GM12878 (cell line): Measurements from ENCODE around the gene FTO. TPM values are rescaled to one million over a fixed set of nuclear protein-coding genes. Genes with fewer than 3 reads are reported as not detected.

Experiments
- ATAC-seq: fragments of 200-7000 bp; cut with Tn5 transposase; 3 replicates; pipeline ENCODE4 v1.9.1; 2020; ENCODE audit warnings: mild to moderate bottlenecking, moderate library complexity
- BruUV-seq: library from RNA; stranded (reverse); fragments of 400-500 nt; replicated peaks from 2 replicates; lab custom pipeline; 2021; lab: Mats Ljungman, UMichigan
- CTCF ChIA-PET: fragments of 300-600 bp; sonication (Branson Sonifier 250); formaldehyde crosslinking; extraction: SDS; loops from one replicate; lab custom pipeline; 2021; ENCODE audit warnings: inconsistent platforms; lab: Yijun Ruan, JAX
- POLR2A ChIA-PET: fragments of 350-600 bp; formaldehyde crosslinking; extraction: SDS; loops from one replicate; lab custom pipeline; 2021; ENCODE audit warnings: inconsistent platforms; lab: Charles Lee
- RAD21 ChIA-PET: fragments of 300-600 bp; sonication (Branson Sonifier 250); formaldehyde crosslinking; loops from one replicate; lab custom pipeline; 2023; ENCODE audit warnings: antibody characterized with exemption; ENCODE audit not compliant: unreplicated experiment; lab: Charles Lee
- SMC1A ChIA-PET: fragments of 300-600 bp; sonication (Branson Sonifier 250); formaldehyde crosslinking; loops from one replicate; lab custom pipeline; 2023; ENCODE audit not compliant: unreplicated experiment, uncharacterized antibody; lab: Charles Lee
- DNase-seq: peaks from one replicate; pipeline ENCODE4 v3.0.0-alpha.2; 2011; ENCODE audit warnings: low read depth, low spot score
- FAIRE-seq: peaks from 3 replicates; lab custom pipeline; 2011; peaks lifted over from hg19 to GRCh38; lab: Jason Lieb, UNC
- H2AFZ ChIP-seq: 2 replicates; pipeline ENCODE4 v1.6.0; 2011; ENCODE audit warnings: low read depth, low read length, control low read depth; ENCODE audit not compliant: control insufficient read depth
- H3K27ac ChIP-seq: 2 replicates; pipeline ENCODE4 v1.5.1; 2011; ENCODE audit warnings: control low read depth; ENCODE audit not compliant: control insufficient read depth, insufficient read depth
- H3K27me3 ChIP-seq, 2 experiments: replicated peaks in 1 of 2; 2 replicates each; pipeline versions ENCODE4 v1.6.0 to v1.6.1; 2011; ENCODE audit warnings: low read length in 1 of 2; ENCODE audit not compliant: control insufficient read depth in 2 of 2, insufficient read depth in 2 of 2
- H3K36me3 ChIP-seq, 2 experiments: 2 replicates each; pipeline ENCODE4 v1.5.1; 2011; ENCODE audit warnings: low read length in 1 of 2; ENCODE audit not compliant: control insufficient read depth in 2 of 2, insufficient read depth in 2 of 2
- H3K4me1 ChIP-seq: 2 replicates; pipeline ENCODE4 v1.6.1; 2011; ENCODE audit warnings: mild to moderate bottlenecking, low read length, moderate library complexity, mixed read lengths; ENCODE audit not compliant: control insufficient read depth, insufficient read depth
- H3K4me2 ChIP-seq: 2 replicates; pipeline ENCODE4 v1.6.0; 2011; ENCODE audit warnings: control low read depth; ENCODE audit not compliant: control insufficient read depth, insufficient read depth
- H3K4me3 ChIP-seq: fragments of 200-600 bp; sonication (generic); 2 replicates; pipeline ENCODE4 v1.5.1; 2016
- H3K79me2 ChIP-seq: 2 replicates; pipeline ENCODE4 v1.6.0; 2011; ENCODE audit warnings: low read length; ENCODE audit not compliant: control insufficient read depth, insufficient read depth
- H3K9ac ChIP-seq: 2 replicates; pipeline ENCODE4 v1.8.0; 2011; ENCODE audit warnings: low read length, control low read depth, mixed read lengths; ENCODE audit not compliant: control insufficient read depth, insufficient read depth
- H3K9me3 ChIP-seq: replicated peaks from 3 replicates; pipeline ENCODE4 v1.5.1; 2011; ENCODE audit warnings: mild to moderate bottlenecking, low read length; ENCODE audit not compliant: control insufficient read depth, insufficient read depth
- H4K20me1 ChIP-seq: 2 replicates; pipeline ENCODE4 v1.6.0; 2011; ENCODE audit not compliant: control insufficient read depth, insufficient read depth
- BMI1 ChIP-seq: fragments of 450-650 bp; IDR thresholded peaks from 2 replicates; pipeline ENCODE4 v1.6.1; 2016; ENCODE audit warnings: mild to moderate bottlenecking, moderate library complexity, borderline replicate concordance
- CBX5 ChIP-seq: sonication (generic); IDR thresholded peaks from 2 replicates; pipeline ENCODE4 v1.6.1; 2016; ENCODE audit warnings: low read depth, moderate library complexity, mild to moderate bottlenecking, inconsistent platforms
- IRF5 ChIP-seq: fragments of 450-650 bp; IDR thresholded peaks from 2 replicates; pipeline ENCODE4 v1.6.1; 2017; ENCODE audit warnings: borderline replicate concordance
- MEF2A ChIP-seq: IDR thresholded peaks from 2 replicates; pipeline ENCODE4 v1.6.1; 2011; ENCODE audit warnings: low read depth, mild to moderate bottlenecking, low read length, moderate library complexity; ENCODE audit not compliant: insufficient read depth
- NR2C1 ChIP-seq: fragments of 450-650 bp; IDR thresholded peaks from 2 replicates; pipeline ENCODE4 v1.6.1; 2017; ENCODE audit warnings: antibody characterized with exemption, mild to moderate bottlenecking, moderate library complexity
- RAD21 ChIP-seq: IDR thresholded peaks from 2 replicates; pipeline ENCODE4 v1.6.1; 2011; ENCODE audit warnings: mild to moderate bottlenecking, low read depth, low read length, moderate library complexity; ENCODE audit not compliant: insufficient read depth
- REST ChIP-seq: IDR thresholded peaks from 2 replicates; pipeline ENCODE4 v1.6.1; 2012; ENCODE audit warnings: mild to moderate bottlenecking, low read depth, low read length
- SMARCA5 ChIP-seq: fragments of 450-650 bp; IDR thresholded peaks from 2 replicates; pipeline ENCODE4 v1.6.1; 2017; ENCODE audit warnings: mild to moderate bottlenecking
- WGBS: methylation state at CpG from one replicate; pipeline ENCODE4 v1.1.6; 2016; ENCODE audit warnings: low lambda C conversion rate; ENCODE audit not compliant: insufficient replicate concordance, insufficient coverage; ENCODE audit errors: missing lambda C conversion rate; 5-methylcytosine and 5-hydroxymethylcytosine counted together
- in situ Hi-C: fragments of 300-500 bp; cut with MboI; formaldehyde crosslinking; loops from 9 replicates; pipeline ENCODE4 v1.14.3; 2018; ENCODE audit warnings: mixed read lengths
- intact Hi-C: fragments of 100-400 bp; cut with micrococcal nuclease; formaldehyde crosslinking; loops from one replicate; pipeline ENCODE4 v1.14.2; 2022; ENCODE audit not compliant: unreplicated experiment
- polyA plus RNA-seq, 11 experiments: library from polyadenylated mRNA; depleted of rRNA in 4 of 11; unstranded in 6 of 11; stranded (reverse) in 5 of 11; fragments of >200 nt; fragmentation: Nextera tagmentation in 4 of 11; fragmentation: Illumina TruSeq in 1 of 11; extraction: Ambion mirVana in 4 of 11; extraction: Trizol in 1 of 11; gene quantifications; 1 replicate in 1 of 11; 2 replicates in 10 of 11; pipeline versions ENCODE4 v1.2.1 to v1.2.3, GENCODE V29; 2011 to 2016; ENCODE audit warnings: inconsistent platforms in 2 of 11, missing spikeins in 2 of 11, low read depth in 1 of 11
- total RNA-seq, 4 experiments: library from RNA; depleted of rRNA in 3 of 4; stranded (reverse); fragments of >200 nt in 3 of 4; fragmentation: Illumina TruSeq in 1 of 4; extraction: Trizol in 1 of 4; gene quantifications; 2 replicates each; pipeline versions ENCODE4 v1.2.1 to v1.2.3, GENCODE V29; 2013 to 2021
- TF ChIP-seq, protein P1 (sequence below): fragments of 450-650 bp; IDR thresholded peaks from 2 replicates; pipeline ENCODE4 v1.6.1; 2016; ENCODE audit warnings: mild to moderate bottlenecking, moderate library complexity, borderline replicate concordance

Gene FTO
- total and polyA plus RNA-seq, 10 of the 15 experiments (the other 5 are each of a cell fraction or from before 2014, with no cell fraction given): 20.1 to 55.0 (median 47.0) TPM

DNA sequence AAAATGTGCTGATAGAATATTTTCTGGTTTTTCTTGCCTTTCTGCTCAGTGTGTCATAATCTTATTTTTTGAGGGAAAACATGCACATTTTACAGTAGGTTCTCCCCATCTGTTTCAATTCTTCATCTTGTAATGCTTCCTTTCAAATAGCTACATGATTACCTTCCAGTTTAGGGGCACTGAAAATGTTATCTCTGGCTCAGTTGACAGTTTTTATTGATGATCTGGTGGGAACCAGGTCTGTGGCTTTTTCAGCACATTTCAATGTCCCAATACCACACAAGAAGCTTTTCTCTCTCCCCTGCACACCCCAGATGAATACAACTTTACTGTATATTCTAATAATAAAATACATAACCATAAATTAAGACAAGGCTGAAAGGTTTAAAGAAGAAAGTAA is 36.5 kb downstream of the FTO start (continued):
- TF ChIP-seq NR2C1 (no peak), MEF2A (no peak), SMARCA5 (no peak), BMI1 (no peak), RAD21 (no peak), IRF5 (no peak), REST (no peak)
- TF ChIP-seq, all 136 proteins: peak for 0

DNA sequence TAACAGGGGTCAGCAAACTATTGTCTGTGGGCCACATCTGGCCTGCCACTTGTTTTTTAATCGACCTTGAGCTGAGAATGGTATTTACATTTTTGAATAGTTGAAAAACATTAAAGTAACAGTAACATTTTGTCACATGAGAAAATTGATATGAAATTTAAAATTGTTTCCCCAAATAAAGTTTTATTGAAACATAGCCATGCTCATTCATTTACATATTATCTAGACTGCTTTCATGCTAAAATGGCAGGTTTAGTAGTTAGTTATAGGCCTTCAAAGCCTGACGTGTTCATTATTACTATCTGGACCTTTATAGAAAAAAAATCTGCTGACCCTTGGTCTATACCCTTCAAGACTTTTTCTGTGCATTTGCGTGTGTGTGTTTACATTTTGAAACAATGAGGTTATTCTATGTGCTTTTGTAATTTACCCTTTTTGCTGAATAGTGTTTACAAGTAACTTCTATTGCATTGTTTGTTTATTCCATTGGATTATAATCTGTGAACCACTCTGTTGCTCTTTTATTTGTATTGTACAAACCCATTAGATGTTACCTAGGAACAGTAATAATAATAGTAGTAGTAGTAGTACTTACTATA is 37.1 kb downstream of the FTO start:
- ChIA-PET CTCF (interaction anchor here (0.7 to 1.2 kb wide), 3 partner anchors 17 to 191 kb away, joined by 3 to 4 read pairs (median 3); no protein-coding TSS in a partner anchor), POLR2A (no interaction called here), SMC1A (interaction anchor here (1.0 to 5.1 kb wide), 3 partner anchors 12 to 137 kb away, joined by 3 to 28 read pairs (median 5); no protein-coding TSS in a partner anchor), RAD21 (no interaction called here)
- H3K79me2 ChIP-seq: no peaks in the 10 kb centered on the region; the same call in 1 of the 2 replicates
- H3K4me1 ChIP-seq: peaks cover 4% of the 10 kb centered on the region
- H3K27ac ChIP-seq: no peak overlapping the region
- H3K9ac ChIP-seq: no peak overlapping the region
- no TSS peak for BruUV-seq
- in situ Hi-C loops (no loop called here), intact Hi-C loops (no loop called here)
- no peak overlapping the region for H2AFZ ChIP-seq
- H3K27me3 ChIP-seq: no peaks in the 10 kb centered on the region
- H3K4me3 ChIP-seq: no peak overlapping the region
- no peaks in the 10 kb centered on the region for H3K36me3 ChIP-seq
- no peaks in the 10 kb centered on the region for H3K9me3 ChIP-seq
- no peak for FAIRE-seq
- H4K20me1 ChIP-seq: no peaks in the 10 kb centered on the region
- no peak overlapping the region for H3K4me2 ChIP-seq
- WGBS: 97% methylated on average over 3 of the region's 3 CpGs
- no peak for ATAC-seq
- no peak for DNase-seq
- TF ChIP-seq, protein P1, sequence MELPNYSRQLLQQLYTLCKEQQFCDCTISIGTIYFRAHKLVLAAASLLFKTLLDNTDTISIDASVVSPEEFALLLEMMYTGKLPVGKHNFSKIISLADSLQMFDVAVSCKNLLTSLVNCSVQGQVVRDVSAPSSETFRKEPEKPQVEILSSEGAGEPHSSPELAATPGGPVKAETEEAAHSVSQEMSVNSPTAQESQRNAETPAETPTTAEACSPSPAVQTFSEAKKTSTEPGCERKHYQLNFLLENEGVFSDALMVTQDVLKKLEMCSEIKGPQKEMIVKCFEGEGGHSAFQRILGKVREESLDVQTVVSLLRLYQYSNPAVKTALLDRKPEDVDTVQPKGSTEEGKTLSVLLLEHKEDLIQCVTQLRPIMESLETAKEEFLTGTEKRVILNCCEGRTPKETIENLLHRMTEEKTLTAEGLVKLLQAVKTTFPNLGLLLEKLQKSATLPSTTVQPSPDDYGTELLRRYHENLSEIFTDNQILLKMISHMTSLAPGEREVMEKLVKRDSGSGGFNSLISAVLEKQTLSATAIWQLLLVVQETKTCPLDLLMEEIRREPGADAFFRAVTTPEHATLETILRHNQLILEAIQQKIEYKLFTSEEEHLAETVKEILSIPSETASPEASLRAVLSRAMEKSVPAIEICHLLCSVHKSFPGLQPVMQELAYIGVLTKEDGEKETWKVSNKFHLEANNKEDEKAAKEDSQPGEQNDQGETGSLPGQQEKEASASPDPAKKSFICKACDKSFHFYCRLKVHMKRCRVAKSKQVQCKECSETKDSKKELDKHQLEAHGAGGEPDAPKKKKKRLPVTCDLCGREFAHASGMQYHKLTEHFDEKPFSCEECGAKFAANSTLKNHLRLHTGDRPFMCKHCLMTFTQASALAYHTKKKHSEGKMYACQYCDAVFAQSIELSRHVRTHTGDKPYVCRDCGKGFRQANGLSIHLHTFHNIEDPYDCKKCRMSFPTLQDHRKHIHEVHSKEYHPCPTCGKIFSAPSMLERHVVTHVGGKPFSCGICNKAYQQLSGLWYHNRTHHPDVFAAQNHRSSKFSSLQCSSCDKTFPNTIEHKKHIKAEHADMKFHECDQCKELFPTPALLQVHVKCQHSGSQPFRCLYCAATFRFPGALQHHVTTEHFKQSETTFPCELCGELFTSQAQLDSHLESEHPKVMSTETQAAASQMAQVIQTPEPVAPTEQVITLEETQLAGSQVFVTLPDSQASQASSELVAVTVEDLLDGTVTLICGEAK: peak; percentile 75
- no peak for TF ChIP-seq CBX5
- TF ChIP-seq, all 136 proteins: peak for 1
